ENCODE measurements around the gene ZNF444.
"Not testable (repeated sequence)": the region's sequence is repeated elsewhere in the genome, so short reads cannot be mapped to it uniquely, and the experiment has no call there.

ZNF444 gene

GRCh38 chr19:56145698-56146097, 4.6 kb downstream of the ZNF444 start:
- DNase-seq (ENCODE audit: low spot score) = no peak

- no peak for DNase-seq (ENCODE audit: low spot score)
These were observed 5.8 kb downstream of the ZNF444 start for GRCh38 chr19:56146904-56147303.

GRCh38 chr19:56147307-56147706, 6.2 kb downstream of the ZNF444 start:
- no peak for DNase-seq (ENCODE audit: low spot score)

- DNase-seq (ENCODE audit: low spot score) = no peak
These were observed 7.0 kb downstream of the ZNF444 start for GRCh38 chr19:56148096-56148495.

- DNase-seq (ENCODE audit: low spot score) = not testable (repeated sequence)
These were observed 8.0 kb downstream of the ZNF444 start for GRCh38 chr19:56148955-56149655.

- DNase-seq (ENCODE audit: low spot score) = no peak
These were observed 8.6 kb downstream of the ZNF444 start for GRCh38 chr19:56149656-56150038.

- DNase-seq (ENCODE audit: low spot score) = no peak
These were observed 9.3 kb downstream of the ZNF444 start for GRCh38 chr19:56150358-56150757.

- DNase-seq (ENCODE audit: low spot score) = no peak
These were observed 11.6 kb downstream of the ZNF444 start for GRCh38 chr19:56152644-56153043.

GRCh38 chr19:56153507-56153906, 12.4 kb downstream of the ZNF444 start:
- no peak for DNase-seq (ENCODE audit: low spot score)

GRCh38 chr19:56155124-56155687, 14.1 kb downstream of the ZNF444 start:
- DNase-seq (ENCODE audit: low spot score) = no peak

GRCh38 chr19:56156768-56157167, 15.7 kb downstream of the ZNF444 start:
- DNase-seq (ENCODE audit: low spot score) = no peak

GRCh38 chr19:56158170-56158757, 17.2 kb downstream of the ZNF444 start:
- DNase-seq (ENCODE audit: low spot score) = no peak

- no peak for DNase-seq (ENCODE audit: low spot score)
These were observed 18.0 kb downstream of the ZNF444 start for GRCh38 chr19:56159009-56159559.

- no peak for DNase-seq (ENCODE audit: low spot score)
These were observed 18.7 kb downstream of the ZNF444 start for GRCh38 chr19:56159622-56160271.

- no peak for DNase-seq (ENCODE audit: low spot score)
These were observed 20.4 kb downstream of the ZNF444 start for GRCh38 chr19:56161534-56161933.

GRCh38 chr19:56162258-56162657, 21.2 kb downstream of the ZNF444 start:
- no peak for DNase-seq (ENCODE audit: low spot score)

- no peak for DNase-seq (ENCODE audit: low spot score)
These were observed 22.0 kb downstream of the ZNF444 start for GRCh38 chr19:56163097-56163496.

- no peak for DNase-seq (ENCODE audit: low spot score)
These were observed 26.0 kb downstream of the ZNF444 start for GRCh38 chr19:56167064-56167578.

GRCh38 chr19:56170261-56170660, 29.2 kb downstream of the ZNF444 start:
- no peak for DNase-seq (ENCODE audit: low spot score)

GRCh38 chr19:56174086-56174485, 33.0 kb downstream of the ZNF444 start:
- no peak for DNase-seq (ENCODE audit: low spot score)

- DNase-seq (ENCODE audit: low spot score) = no peak
These were observed 33.5 kb downstream of the ZNF444 start for GRCh38 chr19:56174550-56174949.

GRCh38 chr19:56175861-56176307, 34.8 kb downstream of the ZNF444 start, which contains the start of gene GALP:
Gene GALP (plus strand): TSS chr19:56176008. CDS start chr19:56177109, 1,101 bp downstream.
- not testable (repeated sequence) for DNase-seq (ENCODE audit: low spot score)
